Ishikawa (cell line): ENCODE data around the gene NDUFAF8.

ENCODE experiments used
- CEBPB ChIP-seq: IDR thresholded peaks from 2 replicates; pipeline ENCODE4 v1.6.1; 2012
- CREB1 ChIP-seq: IDR thresholded peaks from 2 replicates; pipeline ENCODE4 v1.6.1; 2012; ENCODE audit warnings: low read depth
- EGR1 ChIP-seq: IDR thresholded peaks from 2 replicates; pipeline ENCODE4 v1.6.1; 2012
- EP300 ChIP-seq: IDR thresholded peaks from 2 replicates; pipeline ENCODE4 v1.6.1; 2012; ENCODE audit warnings: borderline replicate concordance
- FOXM1 ChIP-seq: IDR thresholded peaks from 2 replicates; pipeline ENCODE4 v1.6.1; 2012; ENCODE audit warnings: low read depth, borderline replicate concordance
- NFIC ChIP-seq: IDR thresholded peaks from 2 replicates; pipeline ENCODE4 v1.6.1; 2012
- RAD21 ChIP-seq: IDR thresholded peaks from 2 replicates; pipeline ENCODE4 v1.6.1; 2012; ENCODE audit warnings: low read depth
- REST ChIP-seq: IDR thresholded peaks from 2 replicates; pipeline ENCODE4 v1.6.1; 2012; ENCODE audit warnings: low read depth, mild to moderate bottlenecking
- TAF1 ChIP-seq: IDR thresholded peaks from 2 replicates; pipeline ENCODE4 v1.6.1; 2012; ENCODE audit warnings: low read depth, mild to moderate bottlenecking
- TCF12 ChIP-seq: IDR thresholded peaks from 2 replicates; pipeline ENCODE4 v1.6.1; 2012; ENCODE audit warnings: low read depth
- TEAD4 ChIP-seq: IDR thresholded peaks from 2 replicates; pipeline ENCODE4 v1.6.1; 2012
- USF1 ChIP-seq: IDR thresholded peaks from 2 replicates; pipeline ENCODE4 v1.6.1; 2012
- YY1 ChIP-seq: IDR thresholded peaks from 2 replicates; pipeline ENCODE4 v1.6.1; 2012; ENCODE audit warnings: low read depth
- ZBTB7A ChIP-seq: IDR thresholded peaks from 2 replicates; pipeline ENCODE4 v1.6.1; 2012; ENCODE audit warnings: low read depth

Gene NDUFAF8

DNA sequence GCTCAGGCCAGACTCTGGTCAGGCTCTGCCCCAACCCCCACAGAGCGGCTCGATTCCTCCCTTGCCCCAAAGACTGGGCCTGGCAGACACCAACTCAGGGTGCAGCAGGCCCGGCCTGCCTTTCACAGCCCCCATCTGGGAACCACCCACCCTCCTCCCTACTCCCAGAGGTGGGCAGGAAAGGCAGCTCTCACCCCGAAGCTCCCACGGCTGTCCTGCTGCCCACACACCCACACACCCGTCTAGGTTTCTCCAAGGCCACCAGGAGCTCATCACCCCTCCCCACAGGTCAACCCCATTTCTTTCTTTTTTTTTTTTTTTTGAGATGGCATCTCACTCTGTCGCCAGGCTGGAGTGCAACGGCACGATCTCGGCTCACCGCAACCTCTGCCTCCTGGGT, 20.1 kb upstream of the NDUFAF8 start:
- TF ChIP-seq FOXM1 (no peak), YY1 (no peak), RAD21 (no peak), TCF12 (no peak), CREB1 (no peak), TAF1 (no peak), CEBPB (no peak), USF1 (no peak), REST (no peak)

GRCh38 chr17:81219476-81220180, 19.5 kb upstream of the NDUFAF8 start:
- TF ChIP-seq YY1, result no peak
- TF ChIP-seq TCF12, result no peak
- TF ChIP-seq TEAD4, result no peak
- TF ChIP-seq CREB1, result no peak
- TF ChIP-seq RAD21, result no peak

DNA sequence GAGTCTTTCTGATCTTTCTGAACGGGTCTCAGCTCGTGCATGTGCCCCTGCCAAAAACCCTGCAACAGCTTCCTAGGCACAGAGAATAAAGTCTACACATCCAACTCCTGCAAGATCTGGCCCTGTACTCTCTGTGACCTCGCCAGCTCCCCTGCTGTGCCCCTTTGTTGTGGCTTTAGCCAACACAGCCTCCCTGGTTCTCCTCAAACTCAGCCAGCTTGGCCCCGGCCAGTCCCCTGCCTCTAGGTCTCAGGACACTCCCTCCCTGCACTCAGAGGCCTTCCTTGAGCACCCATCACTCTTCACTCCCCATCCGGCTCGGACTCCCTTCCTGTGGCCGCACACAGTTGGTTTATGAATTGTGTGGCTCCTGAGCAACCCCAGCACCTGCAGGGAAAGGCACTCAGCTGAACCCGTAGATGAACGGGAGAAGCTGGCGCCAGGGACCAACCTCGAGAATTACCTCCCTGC, 17.7 kb upstream of the NDUFAF8 start:
- TF ChIP-seq ZBTB7A (no peak), REST (no peak), TAF1 (no peak), TEAD4 (no peak), TCF12 (no peak), CEBPB (no peak)

- TF ChIP-seq NFIC (no peak; the same call in 1 of the 2 replicates), TCF12 (no peak), EGR1 (no peak), TEAD4 (no peak), CEBPB (no peak), YY1 (no peak), EP300 (no peak), TAF1 (no peak)
Observed at GRCh38 chr17:81221842-81222619, 17.1 kb upstream of the NDUFAF8 start.

GRCh38 chr17:81222620-81222905, 16.6 kb upstream of the NDUFAF8 start:
- TF ChIP-seq USF1 (no peak), REST (no peak), ZBTB7A (peak; percentile 66; the same call in 1 of the 2 replicates), TEAD4 (no peak), YY1 (no peak), TAF1 (no peak), TCF12 (no peak), CEBPB (no peak)
